Smooth muscle cell of the brain vasculature (primary cell): ENCODE measurements around the gene CEACAM21.

Experiments
- DNase-seq: peaks from one replicate; pipeline ENCODE4 v3.0.0-alpha.2; 2012; ENCODE audit warnings: low read depth, low spot score

CEACAM21 gene

DNA sequence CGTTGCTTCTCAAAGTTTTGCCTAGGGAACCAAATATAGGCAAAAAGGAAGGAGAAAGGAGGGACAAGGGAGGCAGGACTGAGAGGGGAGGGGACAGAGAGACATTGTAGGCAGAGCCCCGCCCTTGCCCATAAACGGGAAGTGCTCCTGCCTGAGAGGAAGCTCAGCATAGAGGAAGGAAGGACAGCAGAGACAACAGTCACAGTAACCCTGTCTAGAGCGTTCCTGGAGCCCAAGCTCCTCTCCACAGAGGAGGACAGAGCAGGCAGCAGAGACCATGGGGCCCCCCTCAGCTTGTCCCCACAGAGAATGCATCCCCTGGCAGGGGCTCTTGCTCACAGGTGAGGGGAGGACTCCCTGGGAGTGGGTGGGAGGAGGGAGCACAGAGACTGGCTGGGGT lies at the start of gene CEACAM21:
CEACAM21 (plus strand) TSS at position 169 of the 400 bp plus-strand sequence; CDS start at position 278, 109 bp downstream.
- DNase-seq, result no peak

DNA sequence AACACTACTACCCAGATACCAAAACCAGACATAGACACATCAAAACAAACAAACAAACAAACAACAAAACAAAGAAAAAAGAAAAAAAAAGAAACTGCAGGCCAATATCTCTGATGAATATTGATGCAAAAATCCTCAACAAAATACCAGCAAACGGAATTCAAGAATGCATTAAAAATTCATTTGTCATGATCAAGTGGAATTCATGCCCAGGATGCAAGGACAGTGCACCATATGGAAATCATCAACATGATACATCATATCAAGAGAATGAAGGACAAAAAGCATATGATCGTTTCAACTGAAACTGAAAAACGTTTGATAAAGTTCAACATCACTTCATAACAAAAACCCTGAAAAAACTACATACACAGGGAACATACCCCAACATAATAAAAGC lies 48.9 kb upstream of the CEACAM21 start:
- DNase-seq, result no peak

DNA sequence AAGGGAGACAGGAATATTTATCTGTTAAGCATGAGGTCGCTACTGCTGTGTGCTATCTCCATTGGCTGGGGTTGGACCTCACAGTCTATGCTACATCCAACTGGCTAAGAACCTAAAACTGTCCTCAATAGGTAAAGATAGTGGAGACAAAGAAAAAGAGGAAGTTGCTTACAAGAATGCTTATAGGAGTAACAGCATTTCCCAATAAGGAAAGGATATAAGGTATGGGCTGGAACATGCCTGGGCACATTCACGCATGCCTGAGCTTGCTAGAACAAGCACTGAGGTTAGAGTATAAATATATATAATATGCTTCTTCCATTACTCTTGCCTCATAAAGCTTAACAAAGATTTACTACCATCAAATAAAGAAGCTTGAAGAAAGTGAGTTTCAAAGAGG lies 47.9 kb upstream of the CEACAM21 start:
- DNase-seq, result no peak

DNA sequence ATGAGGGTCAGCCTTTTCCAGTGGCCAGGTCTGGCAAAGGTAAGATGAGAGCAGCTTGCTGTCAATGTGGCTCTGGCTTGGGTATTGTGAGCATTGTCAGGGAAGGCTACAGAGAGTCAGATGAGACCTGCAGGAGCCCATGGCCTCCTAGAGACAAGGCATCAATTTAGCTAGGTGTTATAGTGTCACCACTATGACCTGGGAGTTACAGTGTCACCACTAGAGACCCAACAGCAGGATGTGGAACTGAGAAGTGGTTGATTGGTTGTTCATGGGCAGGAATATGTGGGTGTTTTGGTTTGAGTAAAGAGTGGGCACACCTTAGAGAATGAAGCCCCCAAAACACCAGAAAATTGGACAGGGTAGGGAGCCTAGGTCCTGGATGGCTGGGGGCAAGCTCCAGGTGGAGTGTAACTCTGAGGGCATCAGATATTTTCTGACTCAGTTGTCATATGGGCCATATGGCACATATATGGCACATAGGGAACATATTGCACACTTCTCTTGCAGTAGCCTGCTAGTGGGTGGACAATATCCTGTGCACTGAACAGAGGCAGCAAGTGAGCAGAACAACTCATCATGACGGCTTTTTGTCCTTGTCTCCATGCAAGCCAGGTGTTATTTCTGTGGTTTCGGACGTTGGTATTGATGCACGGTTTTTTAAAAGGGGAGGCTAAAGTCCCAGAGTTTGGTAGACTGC lies 46.3 kb upstream of the CEACAM21 start:
- DNase-seq, result no peak

DNA sequence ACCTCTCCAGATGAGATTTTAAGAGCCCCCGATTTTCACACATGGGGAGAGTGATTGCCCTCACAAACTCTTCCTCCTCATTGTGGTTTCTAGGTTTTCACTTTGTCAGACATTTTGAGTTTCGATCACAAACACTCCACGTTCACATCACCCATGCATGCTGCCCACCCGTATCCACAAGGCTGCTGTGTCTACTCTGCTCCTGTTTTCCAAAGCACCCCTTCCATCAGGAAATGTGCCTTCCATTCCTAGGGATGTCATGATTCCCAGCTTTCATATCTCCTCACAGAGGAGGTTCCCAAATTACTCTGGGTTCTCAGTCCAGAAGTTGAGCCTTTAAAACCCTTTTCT lies 45.8 kb upstream of the CEACAM21 start:
- no peak for DNase-seq

DNA sequence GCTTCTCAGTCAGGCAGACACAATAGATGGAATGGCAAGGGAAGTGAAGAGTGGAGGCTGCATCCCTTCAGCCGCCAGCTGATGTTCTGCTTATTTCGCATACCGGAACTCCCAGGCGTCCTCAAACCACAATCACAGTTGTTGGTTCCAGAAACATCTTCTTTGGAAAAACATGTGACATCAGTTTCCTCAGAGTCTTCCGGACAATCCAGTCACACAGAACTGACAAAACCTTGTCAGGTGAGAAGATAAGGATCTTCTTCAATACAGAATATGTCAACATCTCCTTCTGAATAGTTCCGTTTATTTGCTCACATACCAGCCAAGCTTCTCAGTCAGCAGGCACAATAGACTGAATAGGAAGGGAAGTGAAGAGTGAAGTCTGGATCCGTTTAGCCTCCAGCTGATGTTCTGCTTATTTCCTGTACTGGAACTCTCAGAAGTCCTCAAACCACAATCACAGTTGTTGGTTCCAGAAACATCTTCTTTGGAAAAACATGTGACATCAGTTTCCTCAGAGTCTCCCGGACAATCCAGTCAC lies 45.1 kb upstream of the CEACAM21 start:
- DNase-seq, result no peak

DNA sequence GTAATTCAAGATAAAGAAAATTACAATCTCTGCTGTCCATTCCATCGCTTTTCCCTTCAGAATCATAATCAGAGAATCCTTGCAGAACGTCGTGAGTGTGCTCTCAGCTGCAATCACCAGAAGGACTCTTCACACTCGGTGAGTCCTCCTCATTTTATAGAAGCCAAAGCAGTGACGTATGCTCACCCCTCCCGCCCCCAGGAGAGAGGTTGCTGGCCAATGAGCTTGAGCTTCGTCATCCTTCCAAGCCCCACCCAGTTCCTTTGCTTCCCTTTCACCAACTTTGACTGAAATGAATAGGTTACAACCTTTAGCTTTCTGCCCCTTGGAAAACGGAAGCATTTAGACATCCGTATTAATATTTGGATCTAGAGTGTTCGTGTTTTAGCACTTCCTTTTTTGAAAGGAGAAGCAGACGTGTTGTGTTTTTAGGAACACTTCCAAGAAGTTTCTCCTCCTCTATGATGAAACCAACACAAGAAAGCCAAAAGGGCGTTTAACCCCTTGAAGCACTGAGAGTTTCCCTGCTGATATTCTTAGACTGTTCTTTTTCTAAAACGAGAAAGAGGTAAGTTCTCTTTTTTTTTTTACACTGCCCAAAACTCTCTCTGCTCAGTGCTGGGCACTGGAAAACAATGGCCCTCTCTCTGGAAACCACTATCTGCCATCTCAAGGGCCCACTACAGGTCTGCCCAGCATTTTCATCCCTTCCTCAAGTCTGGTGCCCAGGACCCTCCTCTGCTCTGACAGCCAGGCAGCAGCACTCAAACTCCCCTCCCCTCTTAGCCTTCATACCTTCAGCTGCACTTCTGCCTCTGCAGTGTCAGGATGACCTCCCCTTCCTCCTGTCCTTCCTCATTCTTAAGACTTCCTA lies 44.3 kb upstream of the CEACAM21 start:
- no peak for DNase-seq

DNA sequence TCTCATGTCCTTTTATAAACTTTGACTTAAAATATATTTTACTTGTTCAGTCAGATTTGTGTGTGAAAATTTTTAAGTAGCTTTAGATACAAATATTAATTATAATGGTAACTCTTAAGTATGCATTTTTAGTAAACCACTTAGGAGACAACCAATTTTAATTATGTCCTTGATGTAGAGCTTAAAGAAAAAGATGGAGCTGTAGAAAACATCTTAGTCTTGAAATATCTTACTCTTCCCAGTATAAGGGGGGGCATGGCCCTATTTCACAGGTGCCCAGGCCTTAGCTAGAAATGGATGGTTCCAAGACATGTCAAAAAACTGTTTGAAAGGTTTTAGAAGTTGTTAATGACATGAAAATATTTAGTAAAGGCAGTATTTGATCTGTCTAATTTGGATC lies 43.4 kb upstream of the CEACAM21 start:
- no peak for DNase-seq

DNA sequence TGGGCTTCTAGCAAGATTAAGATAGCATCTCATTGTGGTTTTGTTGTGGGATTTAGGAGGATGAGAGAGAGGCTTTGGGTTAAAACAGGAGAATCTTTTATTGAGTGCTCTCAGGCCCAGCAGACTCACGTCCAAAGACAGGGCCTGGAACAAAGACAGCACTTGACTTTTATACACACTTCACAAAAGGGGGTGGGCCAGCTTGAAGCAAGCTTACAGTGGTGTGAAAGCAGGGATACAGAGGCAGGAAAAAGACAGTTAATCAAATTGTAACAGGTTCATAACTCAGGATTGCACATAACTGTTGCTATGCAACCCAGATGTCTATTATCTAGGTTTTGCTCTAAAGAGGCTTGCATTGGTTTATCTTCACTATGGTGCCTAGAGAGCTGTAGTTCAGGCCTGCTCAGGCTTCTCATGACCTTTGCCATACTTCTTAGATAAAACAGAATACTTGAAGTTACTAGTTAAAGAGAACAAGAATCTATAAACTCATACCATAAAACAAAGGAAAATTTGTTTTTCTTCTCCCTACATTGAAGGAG lies 42.2 kb upstream of the CEACAM21 start:
- no peak for DNase-seq

DNA sequence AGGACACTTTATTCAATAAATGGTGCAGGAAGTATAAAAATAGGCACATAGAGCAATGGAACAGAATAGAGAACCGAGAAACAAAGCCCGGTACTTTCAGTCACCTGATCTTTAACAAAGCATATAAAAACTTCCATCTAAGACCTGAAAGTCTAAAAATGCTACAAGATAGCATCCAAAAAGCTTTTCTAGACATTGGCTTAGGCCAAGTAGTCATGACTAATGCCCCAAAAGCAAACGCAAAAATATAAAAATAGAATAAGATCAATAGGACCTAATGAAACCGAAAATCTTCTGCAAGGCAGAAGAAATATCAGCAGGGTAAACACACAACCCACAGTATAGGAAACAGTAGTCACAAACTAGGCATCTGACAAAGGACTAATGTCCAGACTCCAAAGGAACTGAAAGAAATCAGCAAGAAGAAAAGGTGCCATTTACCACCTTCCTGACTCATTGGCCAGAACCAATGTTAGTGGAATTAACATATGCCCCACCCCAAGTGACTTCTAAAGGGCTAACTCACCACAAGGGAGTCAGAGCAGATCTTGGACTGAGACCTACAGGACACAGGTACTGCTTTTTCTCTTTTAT lies 40.8 kb upstream of the CEACAM21 start:
- DNase-seq, result no peak

DNA sequence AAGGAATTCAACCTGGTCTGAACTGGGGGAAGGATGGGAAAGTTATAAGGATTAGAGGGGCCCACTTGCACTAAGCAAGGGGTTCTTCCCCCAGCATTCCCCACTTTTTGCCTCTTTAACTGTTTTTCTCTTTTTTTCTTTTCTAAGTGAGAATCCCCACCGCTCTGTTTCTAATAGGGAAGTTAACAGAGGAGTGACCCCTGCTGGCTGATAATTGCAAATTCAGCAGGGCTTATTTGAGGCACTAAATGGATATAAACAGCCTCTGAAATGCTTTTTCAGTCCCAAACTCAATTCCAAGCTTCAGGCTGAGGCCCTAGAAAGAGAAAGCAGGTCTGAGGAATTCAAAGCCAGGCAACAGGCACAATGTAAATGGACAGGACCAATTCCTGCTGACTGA lies 38.2 kb upstream of the CEACAM21 start:
- no peak for DNase-seq

DNA sequence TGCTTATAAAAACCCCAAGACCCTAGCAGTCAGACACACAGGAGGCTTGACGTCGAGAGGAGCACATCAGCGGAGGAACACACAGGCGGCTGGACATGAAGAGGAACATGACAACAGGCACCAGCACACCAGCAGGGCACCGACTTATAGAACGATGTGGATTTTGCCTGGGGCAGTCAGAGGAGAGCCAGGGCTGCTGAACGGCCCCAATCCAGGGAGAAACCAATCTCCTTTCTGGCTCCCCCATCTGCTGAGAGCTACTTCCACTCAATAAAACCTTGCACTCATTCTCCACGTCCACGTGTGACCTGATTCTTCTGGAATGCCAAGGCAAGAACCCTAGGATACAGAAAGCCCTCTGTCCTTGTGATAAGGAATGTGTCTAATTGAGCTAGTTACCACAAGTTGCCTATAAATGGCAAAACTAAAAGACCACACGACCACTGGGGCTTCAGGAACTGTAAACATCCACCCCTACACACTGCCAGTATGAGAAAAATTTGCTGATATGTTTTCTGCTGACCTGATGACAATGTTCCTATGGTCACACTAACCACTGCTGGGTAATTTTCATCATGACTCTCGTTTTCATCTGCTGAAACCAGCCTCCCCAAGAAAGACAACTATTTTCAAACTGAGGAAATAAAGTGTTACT lies 35.8 kb upstream of the CEACAM21 start:
- no peak for DNase-seq

DNA sequence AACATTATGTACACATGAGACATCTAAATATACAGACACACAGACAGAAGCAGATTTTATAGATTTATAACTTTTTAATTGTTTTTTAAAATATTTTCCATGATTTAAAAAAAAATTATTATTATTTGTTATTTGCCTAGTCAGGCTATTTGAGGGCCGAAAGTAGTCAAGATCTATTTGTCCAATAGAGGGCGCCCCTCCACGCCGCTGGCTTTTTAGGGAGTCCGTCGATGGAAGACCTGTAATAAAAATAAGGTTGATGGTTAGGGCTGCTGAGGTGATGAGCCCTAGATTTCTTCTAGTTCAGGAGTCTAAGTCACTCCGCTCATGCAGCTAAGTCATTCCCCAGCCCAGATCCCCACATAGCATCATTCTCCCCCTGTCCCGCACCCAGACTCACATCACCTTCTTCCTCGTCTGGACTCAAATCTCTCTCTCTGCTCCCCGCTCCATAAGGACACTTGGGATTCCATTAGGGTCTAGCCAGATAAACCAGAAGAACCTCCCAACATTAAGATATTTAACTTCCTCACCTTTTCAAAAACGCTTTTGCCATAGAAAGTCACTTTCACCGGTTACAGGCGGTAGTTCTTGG lies 33.9 kb upstream of the CEACAM21 start:
- no peak for DNase-seq

DNA sequence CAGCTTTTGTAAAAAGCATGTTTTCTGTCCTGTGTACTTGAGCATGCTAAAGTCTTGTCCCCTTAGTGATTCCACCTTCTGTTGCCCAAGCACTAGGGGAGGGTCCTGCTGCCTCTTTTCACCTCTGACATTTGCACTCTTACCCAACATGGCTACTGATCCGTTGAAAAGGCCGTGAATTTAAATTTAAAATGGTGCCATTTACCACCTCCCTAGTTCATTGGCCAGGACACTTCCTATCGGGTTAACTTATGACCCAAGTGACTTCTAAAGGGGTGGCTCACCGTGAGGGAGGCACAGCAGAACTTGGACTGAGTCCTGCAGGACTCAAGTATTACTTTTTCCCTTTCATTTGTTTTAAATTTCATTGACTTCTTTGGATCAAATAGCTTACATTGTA lies 33.3 kb upstream of the CEACAM21 start:
- DNase-seq, result no peak

DNA sequence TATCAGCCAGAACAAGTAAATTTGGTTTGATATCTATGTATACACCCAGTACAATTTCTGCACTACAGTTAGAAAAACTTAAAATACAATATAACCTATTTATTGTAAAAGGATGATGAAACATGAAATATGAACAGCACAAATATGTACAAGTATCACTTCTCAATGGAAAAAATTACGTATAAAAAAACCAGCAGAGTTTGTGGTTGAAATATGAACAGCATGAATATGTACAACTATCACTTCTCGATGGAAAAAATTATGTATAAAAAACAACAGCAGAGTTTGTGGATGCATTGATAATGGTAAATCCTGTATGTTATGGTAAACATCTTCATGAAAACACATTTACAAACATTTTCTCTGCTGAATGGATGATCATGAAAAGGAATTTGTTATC lies 32.4 kb upstream of the CEACAM21 start:
- no peak for DNase-seq

DNA sequence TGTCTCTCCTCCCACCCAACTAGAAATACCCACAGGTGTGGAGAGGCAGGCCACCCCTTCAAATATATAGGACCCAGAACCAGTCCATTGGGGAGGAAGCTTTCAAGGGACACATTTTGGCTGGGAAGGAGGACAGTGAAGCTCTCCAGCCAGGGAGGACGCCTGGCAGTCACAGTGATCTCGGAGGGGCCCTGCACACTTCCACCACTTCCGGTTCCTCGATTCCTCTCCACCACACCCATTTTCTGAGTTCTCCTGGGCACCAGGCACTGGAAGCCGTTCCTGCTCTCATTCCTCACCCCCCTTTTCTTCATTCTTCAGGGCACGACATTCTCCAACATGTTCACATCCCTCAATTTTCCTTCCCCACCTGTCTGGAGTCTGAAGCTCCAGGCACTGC lies 30.4 kb upstream of the CEACAM21 start:
- no peak for DNase-seq

DNA sequence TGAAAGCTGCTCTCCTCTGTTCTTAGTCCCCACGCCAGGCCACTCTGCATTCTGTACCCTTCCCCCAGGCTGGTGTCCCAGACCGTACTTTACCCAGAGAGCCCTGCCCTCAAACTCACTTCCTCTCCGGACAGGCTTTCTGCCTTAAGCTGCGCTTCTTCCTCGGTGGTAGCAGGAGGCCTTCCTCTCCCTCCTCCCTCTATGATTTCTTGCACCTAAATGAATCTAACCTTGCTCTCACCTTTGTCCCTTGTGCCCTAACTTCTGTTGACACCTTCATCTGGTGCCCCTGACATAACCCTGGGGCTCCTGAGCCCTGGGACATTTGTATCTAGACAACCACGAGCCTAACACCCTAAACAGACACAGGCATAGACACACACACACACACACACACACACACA lies 29.6 kb upstream of the CEACAM21 start:
- no peak for DNase-seq

DNA sequence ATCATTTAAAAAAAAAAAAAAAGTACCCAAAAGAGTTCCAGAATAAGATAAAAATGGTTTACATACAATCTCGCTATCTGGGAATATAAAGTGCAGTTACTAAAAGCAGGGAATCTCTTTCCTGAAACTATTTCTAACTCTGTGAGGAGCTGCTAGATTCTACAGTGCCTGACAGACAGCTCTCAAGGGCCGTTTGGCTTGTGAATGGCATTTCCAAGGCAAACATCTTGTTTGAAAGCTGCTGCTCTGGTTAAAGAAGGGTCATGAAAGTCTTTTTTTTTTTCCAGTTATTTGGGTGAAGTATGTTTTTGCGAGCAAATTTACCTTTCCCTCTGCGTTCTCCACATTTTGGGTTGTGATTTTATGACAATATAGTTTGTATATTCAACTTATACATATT lies 29.0 kb upstream of the CEACAM21 start:
- DNase-seq, result no peak

DNA sequence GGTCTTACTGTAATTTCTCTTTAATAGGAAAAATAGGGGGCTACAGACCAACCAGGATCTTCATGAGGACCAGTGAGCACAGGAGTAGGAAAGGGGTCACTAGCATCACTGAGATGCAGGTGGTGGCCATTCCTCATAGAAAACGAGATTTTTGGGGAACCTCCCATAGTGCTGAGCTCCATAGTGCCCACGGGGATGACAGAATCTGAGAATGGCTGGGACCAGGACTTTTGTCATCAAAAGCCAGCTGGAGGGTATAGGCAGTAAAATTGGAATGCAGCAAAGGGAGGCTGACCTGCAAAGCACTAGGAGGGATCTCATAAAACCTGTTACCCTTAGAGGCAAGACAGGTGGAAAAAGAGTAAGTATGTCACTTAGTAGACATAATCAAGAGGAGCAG lies 28.4 kb upstream of the CEACAM21 start:
- DNase-seq, result no peak

DNA sequence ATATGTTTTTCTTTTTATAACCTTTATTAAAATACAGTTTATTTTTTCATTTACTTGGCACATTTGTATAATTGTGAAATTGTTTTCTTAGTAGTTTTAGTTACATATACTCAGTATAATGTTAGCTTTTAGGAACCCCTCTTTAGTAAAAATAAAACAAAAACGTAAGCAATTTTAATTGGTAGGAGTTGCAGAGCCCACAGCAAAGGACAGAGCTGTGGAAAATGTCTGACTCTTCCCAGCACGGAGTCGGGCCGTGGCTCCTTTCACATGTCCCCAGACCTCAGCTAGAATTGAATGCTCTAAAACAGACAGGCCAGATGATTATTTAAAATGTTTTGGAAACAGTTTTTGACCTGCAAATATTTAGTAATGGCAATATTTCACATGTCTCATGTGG lies 27.9 kb upstream of the CEACAM21 start:
- DNase-seq, result no peak

DNA sequence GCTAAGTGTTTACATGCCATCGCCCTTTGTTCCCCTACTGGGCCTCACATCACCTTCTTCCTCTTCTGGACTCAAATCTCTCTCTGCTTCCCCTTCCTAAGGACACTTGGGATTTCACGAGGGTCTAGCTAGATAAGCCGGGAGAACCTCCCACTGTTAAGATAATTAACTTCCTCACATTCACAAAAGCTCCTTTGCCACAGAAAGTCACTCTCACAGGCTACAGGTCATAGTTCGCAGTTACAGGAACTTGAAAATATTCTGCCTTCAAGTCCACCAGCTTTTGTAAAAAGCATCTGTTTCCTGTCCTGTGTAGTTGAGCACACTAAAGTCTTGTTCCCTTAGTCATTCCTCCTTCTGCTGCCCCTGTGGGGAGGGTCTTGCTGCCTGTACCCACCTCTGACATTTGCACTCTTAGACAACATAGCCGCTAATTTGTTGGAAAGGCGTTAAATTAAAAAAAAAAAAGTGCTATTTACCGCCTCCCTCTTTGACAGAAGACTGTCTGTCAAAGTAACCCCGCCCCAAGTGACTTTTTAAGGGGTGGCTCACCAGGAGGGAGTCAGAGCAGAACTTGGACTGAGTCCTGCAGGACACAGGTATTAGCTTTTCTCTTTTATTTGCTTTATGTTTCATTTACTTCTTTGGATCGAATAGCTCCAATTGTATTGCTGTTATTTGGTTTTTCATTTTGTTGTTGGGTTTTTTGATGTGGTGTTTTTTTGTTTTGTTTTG lies 26.8 kb upstream of the CEACAM21 start:
- no peak for DNase-seq
